Upper lobe of left lung (tissue), 6 donors: ENCODE results near the gene SMC2. TPM values are rescaled to one million over a fixed set of nuclear protein-coding genes. Genes with fewer than 3 reads are reported as not detected.
A peak's percentile ranks its signal among the peaks of the same experiment; 100 is the strongest.

ENCODE experiments used
- ATAC-seq, 2 donors: fragments of 200-7000 bp; cut with Tn5 transposase; one replicate each; pipeline ENCODE4 v1.9.1; 2022; ENCODE audit warnings: mild to moderate bottlenecking in 2 of 2, moderate library complexity in 2 of 2; ENCODE audit not compliant: low FRiP score in 2 of 2
- DNase-seq, 2 donors: peaks; one replicate each; pipeline ENCODE4 v3.0.0-alpha.2; 2019 to 2020
- H3K27ac ChIP-seq, 4 donors: fragments of 200-600 bp; sonication (generic); one replicate each; pipeline ENCODE4 v1.5.1; 2016 to 2019
- H3K27me3 ChIP-seq, 4 donors: fragments of 200-600 bp; sonication (generic); one replicate each; pipeline ENCODE4 v1.5.1; 2017 to 2019
- H3K36me3 ChIP-seq, 4 donors: fragments of 200-600 bp; sonication (generic); one replicate each; pipeline ENCODE4 v1.5.1; 2016 to 2019
- H3K4me1 ChIP-seq, 4 donors: fragments of 200-600 bp; sonication (generic); one replicate each; pipeline ENCODE4 v1.5.1; 2018 to 2019
- H3K4me3 ChIP-seq, 4 donors: fragments of 200-600 bp; sonication (generic); one replicate each; pipeline ENCODE4 v1.5.1; 2017 to 2019; ENCODE audit warnings: mild to moderate bottlenecking in 2 of 4, moderate library complexity in 1 of 4
- H3K9me3 ChIP-seq, 4 donors: fragments of 200-600 bp; sonication (generic); one replicate each; pipeline ENCODE4 v1.5.1; 2018 to 2019
- CTCF ChIP-seq, 6 experiments: fragments of 450-650 bp in 4 of 6; fragments of 200-600 bp in 2 of 6; sonication (generic) in 2 of 6; IDR thresholded peaks; one replicate each; pipeline ENCODE4 v1.5.1; 2016 to 2019; ENCODE audit warnings: antibody characterized with exemption in 6 of 6
- EP300 ChIP-seq, 4 donors: sonication (generic); formaldehyde crosslinking; IDR thresholded peaks; one replicate each; pipeline ENCODE4 v1.5.1; 2017; ENCODE audit warnings: antibody characterized with exemption in 4 of 4, control low read depth in 2 of 4
- POLR2A ChIP-seq, 4 donors: fragments of 450-650 bp; IDR thresholded peaks; one replicate each; pipeline ENCODE4 v1.5.1; 2016 to 2017; ENCODE audit warnings: antibody characterized with exemption in 4 of 4, mild to moderate bottlenecking in 2 of 4
- POLR2AphosphoS5 ChIP-seq, 2 donors: sonication (generic); formaldehyde crosslinking; IDR thresholded peaks; one replicate each; pipeline ENCODE4 v1.5.1; 2017; ENCODE audit warnings: antibody characterized with exemption in 2 of 2
- WGBS, 2 donors: methylation state at CpG; one replicate each; pipeline ENCODE4 v1.1.5; 2017 to 2018; 5-methylcytosine and 5-hydroxymethylcytosine counted together
- total RNA-seq, 6 donors: library from RNA; depleted of rRNA in 4 of 6; stranded (reverse); fragments of >200 nt in 4 of 6; gene quantifications; one replicate each; pipeline versions ENCODE4 v1.1.0 to v1.2.1, GENCODE V29; 2016 to 2021
- donor health status: DM: no; HTN: no; CAD: no; lungs with moderate emphysema.
- donor health status: DM: no; HTN: yes; CAD: no; lungs with severe emphysema.

Gene SMC2
- total RNA-seq, 6 donors from 2014 or later: 5.0 to 13.9 (median 8.2) TPM

- no peak for TF ChIP-seq EP300 (IDR thresholded peaks at IDR 0.05)
- no peak for TF ChIP-seq POLR2AphosphoS5 (IDR thresholded peaks at IDR 0.05)
- TF ChIP-seq CTCF (IDR thresholded peaks at IDR 0.05): no peak
- TF ChIP-seq POLR2A (IDR thresholded peaks at IDR 0.05): no peak
- H3K27ac ChIP-seq: no peak overlapping the region
- no peak for ATAC-seq
- no peak for DNase-seq
- WGBS, 2 donors: 88 to 94% methylated on average over 1 of the region's 1 CpG
- H3K9me3 ChIP-seq: peaks cover 0 to 14% (median 6%) of the 10 kb centered on the region in 4 donors
- H3K4me3 ChIP-seq: no peak overlapping the region
- no peaks in the 10 kb centered on the region for H3K4me1 ChIP-seq
- no peaks in the 10 kb centered on the region for H3K36me3 ChIP-seq
- H3K27me3 ChIP-seq: no peaks in the 10 kb centered on the region
These were observed 11.9 kb upstream of the SMC2 start for GRCh38 chr9:104082168-104082567.

- Histone ChIP-seq H3K27me3 (no peaks in the 10 kb centered on the region), H3K27ac (no peak overlapping the region), H3K4me3 (no peak overlapping the region), H3K36me3 (no peaks in the 10 kb centered on the region), H3K9me3 (peaks cover 0 to 8% (median 3%) of the 10 kb centered on the region in 4 donors), H3K4me1 (peaks cover 0 to 5% (median 1%) of the 10 kb centered on the region in 4 donors)
- DNase-seq (no peak), ATAC-seq (no peak)
- TF ChIP-seq CTCF (IDR thresholded peaks at IDR 0.05) (no peak), POLR2A (IDR thresholded peaks at IDR 0.05) (no peak), POLR2AphosphoS5 (IDR thresholded peaks at IDR 0.05) (no peak), EP300 (IDR thresholded peaks at IDR 0.05) (no peak)
- whole genome bisulfite sequencing, 2 donors: 90 to 95% methylated on average over 1 of the region's 1 CpG
These were observed 8.6 kb upstream of the SMC2 start for GRCh38 chr9:104085525-104085924.

GRCh38 chr9:104087894-104088293, 6.2 kb upstream of the SMC2 start:
- 92 to 95% methylated on average over 3 of the region's 3 CpGs for WGBS, 2 donors

GRCh38 chr9:104088416-104088815, 5.7 kb upstream of the SMC2 start:
- H3K36me3 ChIP-seq: no peaks in the 10 kb centered on the region
- H3K27ac ChIP-seq: no peak overlapping the region
- TF ChIP-seq POLR2AphosphoS5 (IDR thresholded peaks at IDR 0.05): no peak
- no peak for TF ChIP-seq POLR2A (IDR thresholded peaks at IDR 0.05)
- TF ChIP-seq EP300 (IDR thresholded peaks at IDR 0.05): no peak
- no peak for TF ChIP-seq CTCF (IDR thresholded peaks at IDR 0.05)
- no peak overlapping the region for H3K4me3 ChIP-seq
- H3K27me3 ChIP-seq: no peaks in the 10 kb centered on the region
- DNase-seq: no peak
- peaks cover 19 to 30% (median 22%) of the 10 kb centered on the region in 4 donors for H3K4me1 ChIP-seq
- ATAC-seq: no peak
- 78 to 85% methylated on average over 2 of the region's 2 CpGs for WGBS, 2 donors
- no peaks in the 10 kb centered on the region for H3K9me3 ChIP-seq

More at GRCh38 chr9:104087894-104088293, 6.2 kb upstream of the SMC2 start:
- H3K4me1 ChIP-seq: peaks cover 14 to 26% (median 19%) of the 10 kb centered on the region in 4 donors
- H3K27ac ChIP-seq: no peak overlapping the region
- no peak for ATAC-seq
- no peaks in the 10 kb centered on the region for H3K36me3 ChIP-seq
- no peaks in the 10 kb centered on the region for H3K9me3 ChIP-seq
- no peak overlapping the region for H3K4me3 ChIP-seq
- TF ChIP-seq POLR2A (IDR thresholded peaks at IDR 0.05) (no peak), EP300 (IDR thresholded peaks at IDR 0.05) (no peak), CTCF (IDR thresholded peaks at IDR 0.05) (no peak), POLR2AphosphoS5 (IDR thresholded peaks at IDR 0.05) (no peak)
- no peaks in the 10 kb centered on the region for H3K27me3 ChIP-seq
- no peak for DNase-seq

GRCh38 chr9:104090578-104090977, 3.5 kb upstream of the SMC2 start:
- Histone ChIP-seq H3K36me3 (no peaks in the 10 kb centered on the region), H3K4me1 (peaks cover 27 to 39% (median 32%) of the 10 kb centered on the region in 4 donors), H3K9me3 (no peaks in the 10 kb centered on the region), H3K27ac (peak overlapping the region in 2 of 4 donors; percentile 93 to 95), H3K4me3 (peak overlapping the region in 1 of 4 donors; percentile 19), H3K27me3 (no peaks in the 10 kb centered on the region)
- ATAC-seq (no peak), DNase-seq (no peak)
- 48 to 65% methylated on average over 2 of the region's 2 CpGs for WGBS, 2 donors
- no peak for TF ChIP-seq POLR2AphosphoS5 (IDR thresholded peaks at IDR 0.05)
